Fibroblast of lung (primary cell): ENCODE data around the gene RTP3. TPM values are rescaled to one million over a fixed set of nuclear protein-coding genes. Genes with fewer than 3 reads are reported as not detected.

Experiments
- DNase-seq, 2 donors: peaks; one replicate each; pipeline versions ENCODE4 v3.0.0 to v3.0.0-alpha.2; 2010; ENCODE audit warnings: low read depth in 2 of 2
- H2AFZ ChIP-seq: 2 replicates; pipeline ENCODE4 v1.5.1; 2012; ENCODE audit warnings: low read length, control low read depth, inconsistent platforms
- H3K27ac ChIP-seq: 2 replicates; pipeline ENCODE4 v1.5.1; 2011; ENCODE audit warnings: low read length, control low read depth; ENCODE audit not compliant: insufficient read depth
- H3K27me3 ChIP-seq: 2 replicates; pipeline ENCODE4 v1.5.1; 2011; ENCODE audit warnings: mild to moderate bottlenecking, low read length; ENCODE audit not compliant: control insufficient read depth, insufficient read depth
- H3K36me3 ChIP-seq: 2 replicates; pipeline ENCODE4 v1.5.1; 2011; ENCODE audit warnings: low read length; ENCODE audit not compliant: control insufficient read depth, insufficient read depth
- H3K4me1 ChIP-seq: 2 replicates; pipeline ENCODE4 v1.5.1; 2011; ENCODE audit warnings: low read length; ENCODE audit not compliant: control insufficient read depth, insufficient read depth; ENCODE audit errors: extremely low read depth
- H3K4me2 ChIP-seq: 2 replicates; pipeline ENCODE4 v1.5.1; 2011; ENCODE audit warnings: low read length, control low read depth; ENCODE audit not compliant: insufficient read depth; ENCODE audit errors: extremely low read depth
- H3K4me3 ChIP-seq, 4 experiments: fragments of 200-600 bp in 1 of 4; sonication (generic) in 1 of 4; replicated peaks in 1 of 4; 2 replicates each; pipeline ENCODE4 v1.5.1; 2011 to 2016; ENCODE audit warnings: low read length in 4 of 4, low read depth in 3 of 4, mild to moderate bottlenecking in 3 of 4, control low read depth in 2 of 4, inconsistent platforms in 1 of 4, mixed read lengths in 1 of 4; ENCODE audit not compliant: insufficient read depth in 1 of 4; ENCODE audit errors: control extremely low read depth in 1 of 4
- H3K79me2 ChIP-seq: 2 replicates; pipeline ENCODE4 v1.5.1; 2012; ENCODE audit warnings: mild to moderate bottlenecking, low read length, inconsistent platforms; ENCODE audit not compliant: control insufficient read depth, insufficient read depth
- H3K9ac ChIP-seq: 2 replicates; pipeline ENCODE4 v1.5.1; 2011; ENCODE audit warnings: mild to moderate bottlenecking, low read length, control low read depth; ENCODE audit not compliant: insufficient read depth
- H3K9me3 ChIP-seq: 2 replicates; pipeline ENCODE4 v1.5.1; 2012; ENCODE audit warnings: low read depth, low read length; ENCODE audit not compliant: control insufficient read depth, insufficient read depth
- H4K20me1 ChIP-seq: 2 replicates; pipeline ENCODE4 v1.5.1; 2011; ENCODE audit warnings: low read length; ENCODE audit not compliant: control insufficient read depth, insufficient read depth; ENCODE audit errors: extremely low read depth
- CTCF ChIP-seq, 2 donors: IDR thresholded peaks in 1 of 2; conservative IDR thresholded peaks in 1 of 2; 1 replicate in 1 of 2; 2 replicates in 1 of 2; pipeline ENCODE4 v1.5.1; 2011 to 2012; ENCODE audit warnings: low read length in 2 of 2, control low read depth in 1 of 2, inconsistent platforms in 1 of 2, low read depth in 1 of 2, mild to moderate bottlenecking in 1 of 2
- EZH2 ChIP-seq: IDR thresholded peaks from 2 replicates; pipeline ENCODE4 v1.5.1; 2012; ENCODE audit warnings: low read length, control low read depth, mild to moderate bottlenecking; ENCODE audit errors: missing control alignments
- polyA plus RNA-seq, 2 donors: library from polyadenylated mRNA; depleted of rRNA in 1 of 2; stranded (reverse) in 1 of 2; unstranded in 1 of 2; fragments of >200 nt; gene quantifications; 2 replicates each; pipeline ENCODE4 v1.2.1, GENCODE V29; 2011 to 2012; ENCODE audit warnings: missing spikeins in 1 of 2
- total RNA-seq: library from RNA; depleted of rRNA; stranded (reverse); fragments of >200 nt; gene quantifications from 2 replicates; pipeline ENCODE4 v1.2.1, GENCODE V29; 2014

Gene RTP3
- total and polyA plus RNA-seq, 2 donors (not counting 1 experiment from before 2014, with no cell fraction given) = not detected

GRCh38 chr3:46471371-46471914 lies 26.3 kb upstream of the RTP3 start:
- H3K4me1 ChIP-seq = no peaks in the 10 kb centered on the region
- TF ChIP-seq CTCF (conservative IDR thresholded peaks at IDR 0.05 in 1 of 2, IDR thresholded peaks at IDR 0.05 in 1 of 2; ENCODE audit: low read depth in 1 of 2, low read length in 2 of 2) (no peak), EZH2 (no peak)
- DNase-seq = no peak
- H3K4me3 ChIP-seq = no peak overlapping the region
- H2AFZ ChIP-seq = no peak overlapping the region
- no peak overlapping the region for H3K4me2 ChIP-seq
- H3K9ac ChIP-seq = no peak overlapping the region
- H3K36me3 ChIP-seq = no peaks in the 10 kb centered on the region
- H3K27ac ChIP-seq = no peak overlapping the region
- no peaks in the 10 kb centered on the region for H3K79me2 ChIP-seq
- H4K20me1 ChIP-seq = no peaks in the 10 kb centered on the region
- H3K27me3 ChIP-seq = peaks cover 18% of the 10 kb centered on the region
- H3K9me3 ChIP-seq = no peaks in the 10 kb centered on the region

DNA sequence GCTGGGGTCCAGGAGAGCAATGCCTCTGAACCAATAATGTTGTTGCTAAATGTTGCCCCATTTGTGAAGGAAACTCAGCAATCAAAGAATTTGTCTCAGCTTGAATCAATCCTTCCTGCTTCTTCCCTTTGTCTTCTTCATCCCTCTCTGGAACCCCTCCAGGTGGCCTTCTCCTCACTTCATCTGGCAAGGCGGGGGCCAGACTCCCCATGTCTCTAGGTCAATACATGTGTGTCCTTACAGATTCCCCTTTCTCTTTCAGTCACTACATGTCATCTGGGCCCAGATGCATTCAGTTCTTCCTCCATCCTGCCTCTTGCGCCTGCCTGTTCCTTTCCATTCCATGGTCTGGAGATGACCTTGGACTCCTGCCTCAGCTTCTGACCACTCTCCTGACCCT lies 25.0 kb upstream of the RTP3 start:
- Histone ChIP-seq H3K9me3 (no peaks in the 10 kb centered on the region), H2AFZ (no peak overlapping the region), H3K4me1 (no peaks in the 10 kb centered on the region), H3K27ac (no peak overlapping the region), H3K4me2 (no peak overlapping the region), H3K36me3 (no peaks in the 10 kb centered on the region), H3K9ac (no peak overlapping the region), H4K20me1 (no peaks in the 10 kb centered on the region), H3K79me2 (no peaks in the 10 kb centered on the region), H3K4me3 (no peak overlapping the region), H3K27me3 (peaks cover 20% of the 10 kb centered on the region)
- TF ChIP-seq EZH2 (no peak), CTCF (conservative IDR thresholded peaks at IDR 0.05 in 1 of 2, IDR thresholded peaks at IDR 0.05 in 1 of 2; ENCODE audit: low read depth in 1 of 2, low read length in 2 of 2) (no peak)
- no peak for DNase-seq

- TF ChIP-seq EZH2 (no peak), CTCF (conservative IDR thresholded peaks at IDR 0.05 in 1 of 2, IDR thresholded peaks at IDR 0.05 in 1 of 2; ENCODE audit: low read depth in 1 of 2, low read length in 2 of 2) (no peak)
- Histone ChIP-seq H2AFZ (no peak overlapping the region), H3K9ac (no peak overlapping the region)
Observed at GRCh38 chr3:46477145-46477544, 20.6 kb upstream of the RTP3 start.

More at GRCh38 chr3:46477145-46477544, 20.6 kb upstream of the RTP3 start:
- H3K4me2 ChIP-seq = no peak overlapping the region
- no peak for DNase-seq
- H3K9me3 ChIP-seq = no peaks in the 10 kb centered on the region
- no peaks in the 10 kb centered on the region for H3K36me3 ChIP-seq
- no peak overlapping the region for H3K4me3 ChIP-seq
- H3K79me2 ChIP-seq = no peaks in the 10 kb centered on the region
- H3K27ac ChIP-seq = no peak overlapping the region
- no peaks in the 10 kb centered on the region for H3K4me1 ChIP-seq
- no peaks in the 10 kb centered on the region for H4K20me1 ChIP-seq
- H3K27me3 ChIP-seq = peaks cover 14% of the 10 kb centered on the region
